Stomach (tissue), 9 donors: ENCODE measurements around the gene SPAAR. TPM values are rescaled to one million over a fixed set of nuclear protein-coding genes. Genes with fewer than 3 reads are reported as not detected.

Experiments used
- DNase-seq, 2 donors: peaks; one replicate each; pipeline versions ENCODE4 v3.0.0 to v3.0.0-alpha.2; 2013 to 2019
- H3K27ac ChIP-seq, 5 donors: fragments of 200-600 bp in 4 of 5; sonication (generic) in 4 of 5; one replicate each; pipeline ENCODE4 v1.5.1; 2013 to 2019; ENCODE audit warnings: mild to moderate bottlenecking in 1 of 5, moderate library complexity in 1 of 5
- H3K27me3 ChIP-seq, 3 donors: fragments of 200-600 bp; sonication (generic); one replicate each; pipeline ENCODE4 v1.5.1; 2017 to 2019; ENCODE audit warnings: mixed run types in 1 of 3
- H3K36me3 ChIP-seq, 4 donors: fragments of 200-600 bp; sonication (generic); 1 replicate in 3 of 4; 2 replicates in 1 of 4; pipeline ENCODE4 v1.5.1; 2016 to 2019
- H3K4me1 ChIP-seq, 4 donors: fragments of 200-600 bp; sonication (generic); one replicate each; pipeline ENCODE4 v1.5.1; 2016 to 2019
- H3K4me3 ChIP-seq, 4 donors: fragments of 200-600 bp; sonication (generic) in 3 of 4; one replicate each; pipeline ENCODE4 v1.5.1; 2016 to 2019; ENCODE audit warnings: mild to moderate bottlenecking in 1 of 4
- H3K9me3 ChIP-seq, 4 donors: fragments of 200-600 bp; sonication (generic); one replicate each; pipeline ENCODE4 v1.5.1; 2016 to 2019
- EP300 ChIP-seq: sonication (generic); formaldehyde crosslinking; IDR thresholded peaks from one replicate; pipeline ENCODE4 v1.6.1; 2017; ENCODE audit warnings: antibody characterized with exemption
- POLR2A ChIP-seq, 4 donors: fragments of 450-650 bp; IDR thresholded peaks; one replicate each; pipeline ENCODE4 v1.6.1; 2016; ENCODE audit warnings: antibody characterized with exemption in 4 of 4, control low read depth in 2 of 4, mild to moderate bottlenecking in 1 of 4, moderate library complexity in 1 of 4
- POLR2AphosphoS5 ChIP-seq, 3 donors: sonication (generic); formaldehyde crosslinking; IDR thresholded peaks; one replicate each; pipeline ENCODE4 v1.6.1; 2016; ENCODE audit warnings: antibody characterized with exemption in 3 of 3
- WGBS, 5 donors: extraction: QIAGEN DNeasy Blood & Tissue Kit in 3 of 5; methylation state at CpG; one replicate each; pipeline versions ENCODE4 v1.1.5 to v1.1.7; 2013 to 2018; 5-methylcytosine and 5-hydroxymethylcytosine counted together
- intact Hi-C: fragments of 100-400 bp; cut with DNase I; formaldehyde crosslinking; loops from one replicate; pipeline ENCODE4 v1.15.1; 2023; ENCODE audit warnings: low total_unique reads
- polyA plus RNA-seq, 3 donors: library from polyadenylated mRNA; stranded (reverse); fragments of 200-250 nt; gene quantifications; one replicate each; pipeline ENCODE4 v1.2.3, GENCODE V29; 2013
- total RNA-seq, 5 donors: library from RNA; depleted of rRNA; stranded (reverse); fragments of >200 nt; gene quantifications; one replicate each; pipeline versions ENCODE4 v1.1.0 to v1.2.3, GENCODE V29; 2014 to 2016
- TF ChIP-seq, protein P1 (sequence below), 7 experiments: fragments of 450-650 bp in 4 of 7; fragments of 200-600 bp in 3 of 7; sonication (generic) in 3 of 7; IDR thresholded peaks; one replicate each; pipeline ENCODE4 v1.5.1; 2016 to 2019; ENCODE audit warnings: antibody characterized with exemption in 7 of 7, control low read depth in 2 of 7, mild to moderate bottlenecking in 1 of 7
- donor health status: healthy with polysubstance abuse.
- donor health status: Bipolar disorder and iron deficiency.
- donor health status: healthy.

The SPAAR gene
- total and polyA plus RNA-seq, 8 donors: 0.30 to 2.4 (median 0.92) TPM; not detected in 3

DNA sequence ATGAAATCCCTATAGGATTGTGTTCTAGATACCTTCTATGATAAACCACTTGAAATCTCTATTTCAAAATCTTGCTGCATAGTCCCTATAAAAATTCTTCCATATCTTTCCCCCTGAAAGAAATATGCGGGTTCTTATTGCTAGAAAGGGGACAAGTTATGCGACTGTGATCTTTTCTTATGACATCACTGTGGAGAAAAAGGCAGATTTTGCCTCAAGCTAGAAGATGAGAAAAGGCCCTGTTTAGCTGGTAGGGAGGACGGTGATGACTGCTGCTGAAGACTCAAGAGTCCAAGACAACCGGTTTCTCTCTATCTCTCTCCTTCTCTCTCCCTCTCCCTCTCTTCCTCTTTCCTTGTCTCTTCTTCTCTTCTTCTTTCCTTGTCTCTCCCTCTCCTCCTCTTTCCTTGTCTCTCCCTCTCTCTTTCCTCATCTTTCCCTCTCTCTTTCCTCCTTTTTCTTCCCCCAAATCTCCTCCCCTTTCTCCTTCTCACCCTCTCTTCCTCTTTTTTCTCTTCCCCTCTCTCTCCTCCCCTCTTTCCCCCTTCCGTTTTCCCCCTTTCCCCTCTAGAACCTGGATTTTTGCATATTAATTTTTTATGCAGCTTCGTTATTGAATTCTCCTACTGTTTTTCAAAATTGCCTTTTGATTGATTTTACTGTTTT lies 43.4 kb downstream of the SPAAR start:
- TF ChIP-seq, protein P1, sequence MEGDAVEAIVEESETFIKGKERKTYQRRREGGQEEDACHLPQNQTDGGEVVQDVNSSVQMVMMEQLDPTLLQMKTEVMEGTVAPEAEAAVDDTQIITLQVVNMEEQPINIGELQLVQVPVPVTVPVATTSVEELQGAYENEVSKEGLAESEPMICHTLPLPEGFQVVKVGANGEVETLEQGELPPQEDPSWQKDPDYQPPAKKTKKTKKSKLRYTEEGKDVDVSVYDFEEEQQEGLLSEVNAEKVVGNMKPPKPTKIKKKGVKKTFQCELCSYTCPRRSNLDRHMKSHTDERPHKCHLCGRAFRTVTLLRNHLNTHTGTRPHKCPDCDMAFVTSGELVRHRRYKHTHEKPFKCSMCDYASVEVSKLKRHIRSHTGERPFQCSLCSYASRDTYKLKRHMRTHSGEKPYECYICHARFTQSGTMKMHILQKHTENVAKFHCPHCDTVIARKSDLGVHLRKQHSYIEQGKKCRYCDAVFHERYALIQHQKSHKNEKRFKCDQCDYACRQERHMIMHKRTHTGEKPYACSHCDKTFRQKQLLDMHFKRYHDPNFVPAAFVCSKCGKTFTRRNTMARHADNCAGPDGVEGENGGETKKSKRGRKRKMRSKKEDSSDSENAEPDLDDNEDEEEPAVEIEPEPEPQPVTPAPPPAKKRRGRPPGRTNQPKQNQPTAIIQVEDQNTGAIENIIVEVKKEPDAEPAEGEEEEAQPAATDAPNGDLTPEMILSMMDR (IDR thresholded peaks at IDR 0.05): no peak
- no peak for TF ChIP-seq POLR2A (IDR thresholded peaks at IDR 0.05)
- intact Hi-C loops: no loop called here
- Histone ChIP-seq H3K9me3 (no peaks in the 10 kb centered on the region), H3K27ac (no peak overlapping the region), H3K36me3 (no peaks in the 10 kb centered on the region), H3K4me1 (peaks cover 0 to 5% (median 0%) of the 10 kb centered on the region in 4 donors), H3K27me3 (peaks cover 0 to 23% (median 0%) of the 10 kb centered on the region in 3 donors), H3K4me3 (no peak overlapping the region)
- WGBS, 5 donors: 82 to 87% (median 83%) methylated on average over 6 of the region's 6 CpGs
- DNase-seq: no peak

DNA sequence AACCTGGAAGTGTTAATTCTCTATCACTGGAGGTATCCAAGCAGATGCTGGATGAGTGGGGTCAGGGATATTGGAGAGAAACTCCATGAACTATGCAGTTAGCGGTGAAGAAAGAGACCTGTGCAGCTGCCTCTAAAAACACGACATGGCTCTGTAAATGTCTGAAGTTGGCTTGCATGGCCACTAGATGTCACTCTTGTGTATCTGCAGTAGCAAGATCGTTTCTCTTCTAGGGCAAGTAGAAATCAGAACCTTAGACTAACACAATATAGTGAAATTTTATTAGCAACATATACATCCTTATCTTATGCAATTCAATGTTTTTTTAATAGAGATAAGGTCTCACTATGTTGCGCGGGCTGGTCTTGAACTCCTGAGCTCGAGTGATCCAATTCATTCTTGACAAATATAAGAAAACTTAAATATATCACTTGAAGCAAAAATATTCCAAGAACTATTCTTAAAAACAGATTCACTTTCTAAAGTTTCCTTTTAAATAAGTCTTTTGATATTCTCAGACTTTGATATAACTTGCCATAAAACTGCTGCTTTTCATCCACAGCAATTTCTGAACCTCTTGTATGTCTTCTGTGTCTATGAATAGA lies 45.8 kb downstream of the SPAAR start:
- TF ChIP-seq, protein P1 (IDR thresholded peaks at IDR 0.05): peak in 5 of 7 experiments; percentile 39 to 74 (median 69)
- TF ChIP-seq EP300 (no peak), POLR2AphosphoS5 (IDR thresholded peaks at IDR 0.05) (peak in 1 of 3 donors; percentile 39), POLR2A (IDR thresholded peaks at IDR 0.05) (no peak)
- Histone ChIP-seq H3K27ac (no peak overlapping the region), H3K9me3 (no peaks in the 10 kb centered on the region), H3K36me3 (no peaks in the 10 kb centered on the region), H3K4me3 (no peak overlapping the region), H3K4me1 (peaks cover 0 to 7% (median 0%) of the 10 kb centered on the region in 4 donors), H3K27me3 (peaks cover 0 to 15% (median 0%) of the 10 kb centered on the region in 3 donors)
- intact Hi-C loops: loop anchor here (5.0 kb wide), 1 partner anchor 67 kb away; no protein-coding TSS in a partner anchor
- WGBS, 5 donors: 5 to 7% (median 7%) methylated on average over 6 of the region's 6 CpGs
- DNase-seq: peak; percentile 64 to 93

DNA sequence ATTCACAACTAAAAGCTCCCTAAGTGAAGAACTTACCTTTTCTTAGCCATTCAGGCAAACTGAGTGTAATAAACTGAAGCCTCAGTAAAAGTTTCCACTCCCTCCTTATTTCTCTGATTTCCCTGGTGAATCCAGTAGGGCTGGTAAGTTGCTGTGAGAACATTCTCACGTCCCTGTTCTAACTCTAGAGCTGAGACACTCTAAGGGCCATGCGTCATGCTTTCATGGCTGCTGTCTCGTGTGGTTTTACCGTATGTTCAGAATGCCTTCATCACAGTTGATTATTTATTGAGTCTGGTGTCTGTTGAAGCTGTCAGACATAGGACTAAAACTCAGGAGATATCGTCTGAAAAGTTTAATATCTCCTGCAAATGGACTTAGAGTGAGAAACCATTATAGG lies 47.4 kb downstream of the SPAAR start:
- TF ChIP-seq EP300 (no peak), POLR2AphosphoS5 (IDR thresholded peaks at IDR 0.05) (no peak), POLR2A (IDR thresholded peaks at IDR 0.05) (no peak)
- TF ChIP-seq, protein P1 (IDR thresholded peaks at IDR 0.05): no peak
- Histone ChIP-seq H3K4me3 (no peak overlapping the region), H3K36me3 (no peaks in the 10 kb centered on the region), H3K9me3 (no peaks in the 10 kb centered on the region), H3K27me3 (peaks cover 0 to 15% (median 0%) of the 10 kb centered on the region in 3 donors), H3K27ac (no peak overlapping the region), H3K4me1 (peaks cover 0 to 13% (median 3%) of the 10 kb centered on the region in 4 donors)
- intact Hi-C loops: loop anchor here (5.0 kb wide), 1 partner anchor 66 kb away; no protein-coding TSS in a partner anchor
- WGBS, 5 donors: 76 to 89% (median 80%) methylated on average over 5 of the region's 5 CpGs
- DNase-seq: no peak

DNA sequence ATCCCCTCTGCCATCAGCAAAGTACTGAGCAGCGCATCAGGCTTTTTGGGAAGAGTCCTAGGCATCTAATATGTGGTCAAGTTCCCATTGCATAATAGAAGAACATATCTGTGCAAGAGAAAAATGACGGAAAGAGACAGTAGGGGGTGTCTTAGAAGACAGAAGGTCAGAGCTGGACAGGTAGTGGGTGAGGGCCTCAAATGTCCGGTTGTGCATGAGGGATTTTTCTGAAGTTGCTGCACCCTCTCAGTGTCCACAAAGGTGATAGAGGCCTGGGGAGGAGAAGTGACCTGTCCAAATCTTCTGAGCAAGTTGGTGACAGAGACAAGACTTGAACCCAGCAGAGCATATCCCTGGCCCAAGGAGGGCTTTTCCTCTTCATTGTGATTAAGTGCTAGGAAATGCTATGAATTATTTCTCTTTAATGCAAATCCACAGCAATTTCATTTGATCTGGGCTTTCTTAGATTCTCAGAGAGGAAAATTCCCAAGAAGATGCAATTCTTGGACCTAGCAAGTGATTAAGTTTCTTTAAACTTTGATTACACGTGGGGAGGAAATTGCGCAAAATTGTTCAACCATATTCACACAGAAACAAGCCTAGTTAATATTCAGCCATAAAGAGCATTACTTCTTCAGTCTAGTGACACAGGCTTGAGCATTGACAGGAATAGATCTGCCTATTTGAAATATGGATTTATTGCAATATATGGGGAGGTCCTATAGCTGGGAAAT lies 49.0 kb downstream of the SPAAR start, which contains the start of gene OR2S2:
OR2S2 (minus strand) TSS at position 51 of the 734 bp plus-strand sequence. CDS start 56 bp downstream, outside the sequence.
- Histone ChIP-seq H3K9me3 (no peaks in the 10 kb centered on the region), H3K4me3 (no peak within 1 kb of the TSS), H3K4me1 (peaks cover 0 to 11% (median 8%) of the 10 kb centered on the region in 4 donors), H3K27me3 (peaks cover 0 to 15% (median 0%) of the 10 kb centered on the region in 3 donors), H3K36me3 (no peaks in the 10 kb centered on the region), H3K27ac (no peak within 1 kb of the TSS)
- 76 to 83% (median 81%) methylated on average over 5 of the region's 5 CpGs for WGBS, 5 donors
- no peak for DNase-seq
- TF ChIP-seq POLR2A (IDR thresholded peaks at IDR 0.05) (no peak), POLR2AphosphoS5 (IDR thresholded peaks at IDR 0.05) (no peak), EP300 (no peak)
- TF ChIP-seq, protein P1 (IDR thresholded peaks at IDR 0.05): no peak
- intact Hi-C loops: loop anchor here (5.0 kb wide), 1 partner anchor 64 kb away; no protein-coding TSS in a partner anchor
